GM19193 (cell line): ENCODE results near the gene EMP2.

Experiments
- POLR2A ChIP-seq: IDR thresholded peaks from 4 replicates; pipeline ENCODE4 v1.6.1; 2011; ENCODE audit not compliant: insufficient read depth, insufficient read length; ENCODE audit errors: extremely low read depth

Gene EMP2

DNA sequence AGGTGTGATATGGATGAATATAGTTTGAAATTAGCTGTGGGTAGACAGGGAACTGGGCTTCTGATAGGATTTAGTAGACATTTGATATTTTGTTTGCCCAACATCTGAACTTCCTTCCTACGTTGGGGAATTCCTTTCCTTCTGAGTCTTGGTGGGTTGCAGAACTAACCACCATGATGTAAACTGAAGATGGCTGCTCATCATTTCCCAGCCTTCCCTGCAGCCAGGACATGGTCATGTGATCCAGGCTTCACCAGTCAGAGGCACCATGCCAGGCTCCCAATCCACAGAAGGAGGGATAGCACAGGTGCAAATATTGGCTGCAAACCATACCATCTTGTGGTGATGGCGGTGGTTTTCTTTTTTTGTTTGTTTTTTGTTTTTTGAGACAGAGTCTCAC, 57.4 kb downstream of the EMP2 start:
- no peak for TF ChIP-seq POLR2A

DNA sequence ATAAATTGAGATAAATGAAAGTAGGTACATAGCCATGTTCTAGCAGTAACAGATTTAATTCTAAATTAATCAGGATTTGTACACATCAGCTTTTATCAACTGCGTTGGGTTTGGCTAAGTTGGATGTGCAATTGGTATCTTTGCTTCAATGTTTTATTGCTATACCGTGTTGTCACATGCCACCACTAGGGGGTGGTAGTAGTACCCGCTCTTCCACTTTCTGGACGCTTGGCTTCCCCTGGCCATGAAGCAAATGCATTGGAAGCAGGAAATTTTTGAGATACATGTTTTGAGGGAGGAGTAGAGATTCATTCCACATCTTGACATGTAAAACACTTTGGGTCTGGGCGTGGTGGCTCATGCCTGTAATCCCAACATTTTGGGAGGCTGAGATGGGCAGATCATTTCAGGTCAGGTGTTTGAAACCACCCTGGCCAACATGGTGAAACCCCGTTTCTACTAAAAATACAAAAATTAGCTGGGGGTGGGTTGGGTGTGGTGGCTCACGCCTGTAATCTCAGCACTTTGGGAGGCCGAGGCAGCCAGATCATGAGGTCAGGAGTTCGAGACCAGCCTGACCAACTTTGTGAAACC, 58.6 kb downstream of the EMP2 start:
- no peak for TF ChIP-seq POLR2A

- TF ChIP-seq POLR2A, result no peak
Observed at GRCh38 chr16:10520869-10521578, 59.4 kb downstream of the EMP2 start.

- no peak for TF ChIP-seq POLR2A
Observed at GRCh38 chr16:10519929-10520868, 60.2 kb downstream of the EMP2 start.

DNA sequence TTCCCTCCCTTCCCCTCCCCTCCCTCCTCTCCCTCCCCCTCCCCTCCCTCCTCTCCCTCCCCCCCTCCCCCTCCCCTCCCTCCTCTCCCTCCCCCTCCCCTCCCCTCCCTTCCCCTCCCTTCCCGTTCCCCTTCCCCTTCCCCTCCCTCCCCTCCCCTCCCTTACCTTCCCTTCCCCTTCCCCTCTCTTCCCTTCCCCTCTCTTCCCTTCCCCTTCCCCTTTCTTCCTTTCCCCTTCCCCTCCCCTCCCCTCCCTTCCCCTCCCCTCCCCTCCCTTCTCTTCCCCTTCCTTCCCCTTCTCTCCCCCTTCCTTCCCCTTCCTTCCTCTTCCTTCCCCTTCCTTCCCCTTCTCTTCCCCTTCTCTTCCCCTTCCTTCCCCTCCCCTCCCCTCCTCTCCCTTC, 61.1 kb downstream of the EMP2 start:
- TF ChIP-seq POLR2A, result no peak

- TF ChIP-seq POLR2A, result no peak
Observed at GRCh38 chr16:10518479-10519041, 61.8 kb downstream of the EMP2 start.

DNA sequence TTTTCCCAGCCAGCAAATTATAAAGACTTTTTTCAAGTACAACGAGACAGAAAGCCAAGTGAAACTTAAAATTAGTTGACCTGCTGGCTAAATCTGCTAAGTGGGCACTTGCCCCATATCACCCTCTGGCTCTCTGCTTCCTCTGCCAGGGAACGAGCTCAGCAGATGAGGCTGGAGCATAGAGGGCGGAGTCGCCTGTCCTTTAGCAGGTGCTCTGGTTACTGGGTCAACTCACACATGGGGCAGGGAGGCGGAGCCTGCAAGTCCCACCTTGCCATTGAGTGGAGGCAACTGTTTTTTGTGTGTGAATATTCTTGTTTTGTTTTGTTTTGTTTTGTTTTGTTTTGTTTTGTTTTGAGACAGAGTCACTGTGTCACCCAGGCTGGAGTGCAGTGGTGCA, 62.5 kb downstream of the EMP2 start:
- no peak for TF ChIP-seq POLR2A

DNA sequence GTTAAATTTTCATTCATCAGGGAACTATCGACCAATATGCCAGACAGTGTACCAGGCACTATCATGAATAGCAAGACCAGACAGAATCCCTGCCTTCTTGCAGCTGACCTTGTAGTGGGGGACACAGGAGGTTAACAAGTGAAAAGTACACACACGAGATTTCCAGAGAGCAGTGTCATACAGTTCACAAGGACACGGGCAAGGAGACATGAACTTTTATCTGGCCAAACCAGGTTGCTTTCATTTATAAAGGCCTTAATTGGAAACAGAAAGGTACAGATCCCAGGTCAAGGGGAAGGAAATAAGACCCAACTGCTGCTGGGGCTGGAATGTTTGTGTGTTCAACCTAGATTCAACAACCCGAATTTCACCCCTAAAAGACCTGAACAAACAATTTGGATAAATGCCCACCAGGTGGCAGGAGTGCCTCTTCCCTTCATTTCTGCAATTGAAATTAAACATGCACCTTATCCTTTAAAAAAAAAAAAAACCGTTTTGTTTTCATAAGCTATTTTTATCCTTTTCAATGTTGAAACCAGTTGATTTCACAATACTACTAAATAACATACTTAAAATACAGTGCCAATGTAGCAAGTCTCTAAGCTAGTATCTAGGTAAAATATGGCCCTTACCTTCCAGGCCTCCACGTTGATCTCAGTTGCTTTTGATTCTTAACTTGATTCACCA, 65.9 kb downstream of the EMP2 start:
- no peak for TF ChIP-seq POLR2A

- no peak for TF ChIP-seq POLR2A
Observed at GRCh38 chr16:10511829-10512228, 68.6 kb downstream of the EMP2 start.

GRCh38 chr16:10510279-10510678, 70.1 kb downstream of the EMP2 start:
- TF ChIP-seq POLR2A, result no peak

DNA sequence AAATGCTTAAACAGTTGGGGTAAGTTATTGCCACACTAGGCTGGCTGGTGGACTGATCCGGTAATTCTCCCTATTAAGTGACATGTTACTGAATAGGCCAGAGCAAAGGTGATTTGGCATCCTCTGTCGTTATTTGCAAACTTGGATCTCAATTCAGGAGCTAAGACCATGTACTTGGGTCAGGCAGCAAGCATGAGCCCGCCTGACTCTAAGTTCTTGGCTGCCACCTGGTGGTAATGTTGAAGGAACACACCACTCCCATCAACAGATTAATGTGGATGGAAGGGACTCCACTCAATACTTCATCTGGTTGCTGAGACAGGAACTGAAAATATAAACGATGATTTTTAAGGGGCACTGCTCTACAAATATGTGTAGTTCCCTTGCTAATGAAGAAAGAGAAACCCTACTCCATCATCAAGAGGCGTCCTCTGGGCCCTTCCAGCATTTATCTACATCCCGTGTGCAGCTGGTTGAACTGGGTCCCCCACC, 70.8 kb downstream of the EMP2 start:
- TF ChIP-seq POLR2A, result no peak

DNA sequence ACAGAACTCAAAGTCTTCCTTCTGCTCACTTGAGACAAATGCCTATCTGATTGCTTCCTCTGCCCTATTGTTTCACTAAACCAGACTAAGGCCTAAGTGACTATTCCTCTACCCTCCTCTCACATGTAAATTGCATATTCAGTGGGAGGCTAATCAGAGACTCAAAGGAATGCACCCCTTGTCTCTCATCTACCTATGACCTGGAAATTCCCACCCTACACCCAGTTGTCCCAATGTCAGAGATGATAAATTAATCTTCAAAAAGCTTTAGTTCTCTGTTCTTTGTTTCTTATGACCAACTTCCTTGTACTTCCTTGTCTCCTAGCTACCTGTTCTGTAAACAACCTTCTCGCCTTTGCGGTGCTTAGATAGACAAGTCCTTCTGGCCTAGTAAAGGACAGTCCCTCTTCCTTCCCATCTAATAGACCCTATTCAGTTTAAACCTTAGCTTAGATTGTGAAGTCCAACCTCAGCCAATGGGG, 76.0 kb downstream of the EMP2 start:
- TF ChIP-seq POLR2A, result no peak

GRCh38 chr16:10502776-10503175, 77.6 kb downstream of the EMP2 start:
- TF ChIP-seq POLR2A, result no peak

GRCh38 chr16:10501016-10501607, 79.3 kb downstream of the EMP2 start:
- TF ChIP-seq POLR2A, result no peak

GRCh38 chr16:10500582-10500981, 79.8 kb downstream of the EMP2 start:
- no peak for TF ChIP-seq POLR2A
